NCI-H526 treated with DMSO at 0.1 percent for 48 hours (cell line): ENCODE results near the gene ACSBG1.
"Not testable (repeated sequence)": the region's sequence is repeated elsewhere in the genome, so short reads cannot be mapped to it uniquely, and the experiment has no call there.

Experiments
- DNase-seq: peaks from one replicate; lab custom pipeline; 2025; lab: John Stamatoyannopoulos, UW

Gene ACSBG1

DNA sequence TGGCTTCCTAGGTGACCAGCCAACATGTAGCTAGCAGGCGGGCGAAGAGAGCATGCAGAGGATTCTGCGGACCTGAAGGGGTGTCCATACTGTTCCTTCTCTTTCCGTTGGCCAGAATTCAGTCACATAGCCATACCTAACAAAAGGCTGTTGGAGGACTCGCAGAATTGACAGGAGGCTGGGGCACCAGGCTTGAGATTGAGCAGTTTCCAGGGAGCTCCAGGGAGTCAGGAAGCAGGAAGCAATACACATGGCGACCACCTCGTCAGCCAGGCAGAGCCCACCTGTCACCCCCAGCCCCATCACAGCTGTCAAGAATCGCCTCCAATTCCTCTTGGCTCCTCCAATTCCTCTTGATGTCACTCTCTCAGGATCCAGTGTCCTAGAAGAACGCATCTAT, 16.8 kb upstream of the ACSBG1 start:
- no peak for DNase-seq

DNA sequence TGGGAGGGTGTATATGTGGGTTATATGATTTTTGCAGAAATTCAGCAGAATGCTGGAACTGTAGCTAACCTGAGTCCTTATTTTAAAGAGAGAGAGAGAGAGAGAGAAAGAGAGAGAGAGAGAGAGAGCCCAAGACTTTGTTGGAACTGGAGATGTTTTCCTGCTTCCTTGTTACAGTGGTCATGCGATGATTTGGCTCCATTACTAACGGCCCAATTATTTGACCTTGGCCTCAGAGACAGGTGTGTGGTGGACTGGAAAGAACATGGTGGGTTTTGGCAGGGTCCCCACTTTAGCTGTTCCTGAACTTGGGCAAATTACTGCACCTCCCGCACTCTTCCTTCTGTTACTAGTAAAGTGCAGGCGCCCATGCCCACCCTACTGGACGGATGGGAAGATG, 14.8 kb upstream of the ACSBG1 start:
- DNase-seq: no peak

DNA sequence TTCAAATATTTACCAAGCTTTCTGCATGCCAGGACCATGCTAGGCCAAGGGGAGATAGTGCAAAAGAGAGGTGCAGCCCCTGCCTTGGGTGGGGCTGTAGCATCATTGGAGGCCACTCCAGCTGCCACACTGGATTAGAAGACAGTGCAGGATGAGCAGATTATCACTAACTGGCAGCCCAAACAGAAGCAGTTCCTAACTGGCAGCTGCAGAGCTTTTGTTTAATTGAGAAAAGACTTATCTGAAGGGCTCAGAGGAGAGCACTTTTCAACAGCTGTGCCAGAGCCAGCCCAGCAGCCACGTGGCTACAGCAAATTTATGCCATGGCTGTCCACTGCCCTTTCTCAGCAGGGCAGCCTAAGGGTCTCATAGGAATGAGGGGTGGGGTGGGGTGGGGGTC, 13.5 kb upstream of the ACSBG1 start:
- DNase-seq: no peak

DNA sequence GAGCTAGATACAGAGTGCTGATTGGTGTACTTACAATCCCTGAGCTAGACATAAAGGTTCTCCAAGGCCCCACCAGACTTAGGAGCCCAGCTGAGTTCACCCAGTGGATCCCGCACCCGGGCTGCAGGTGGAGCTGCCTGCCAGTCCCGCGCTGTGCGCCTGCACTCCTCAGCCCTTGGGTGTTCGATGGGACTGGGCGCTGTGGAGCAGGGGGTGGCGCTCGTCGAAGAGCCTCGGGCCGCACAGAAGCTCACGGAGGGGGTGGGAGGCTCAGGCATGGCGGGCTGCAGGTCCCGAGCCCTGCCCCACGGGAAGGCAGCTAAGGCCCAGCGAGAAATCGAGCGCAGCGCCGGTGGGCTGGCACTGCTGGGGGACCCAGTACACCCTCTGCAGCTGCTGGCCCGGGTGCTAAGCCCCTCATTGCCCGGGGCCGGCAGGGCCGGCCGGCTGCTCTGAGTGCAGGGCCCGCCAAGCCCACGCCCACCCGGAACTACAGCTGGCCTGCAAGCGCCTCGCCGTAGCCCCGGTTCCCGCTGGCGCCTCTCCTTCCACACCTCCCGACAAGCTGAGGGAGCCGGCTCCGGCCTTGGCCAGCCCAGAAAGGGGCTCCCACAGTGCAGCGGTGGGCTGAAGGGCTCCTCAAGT, 11.7 kb upstream of the ACSBG1 start:
- DNase-seq: not testable (repeated sequence)

DNA sequence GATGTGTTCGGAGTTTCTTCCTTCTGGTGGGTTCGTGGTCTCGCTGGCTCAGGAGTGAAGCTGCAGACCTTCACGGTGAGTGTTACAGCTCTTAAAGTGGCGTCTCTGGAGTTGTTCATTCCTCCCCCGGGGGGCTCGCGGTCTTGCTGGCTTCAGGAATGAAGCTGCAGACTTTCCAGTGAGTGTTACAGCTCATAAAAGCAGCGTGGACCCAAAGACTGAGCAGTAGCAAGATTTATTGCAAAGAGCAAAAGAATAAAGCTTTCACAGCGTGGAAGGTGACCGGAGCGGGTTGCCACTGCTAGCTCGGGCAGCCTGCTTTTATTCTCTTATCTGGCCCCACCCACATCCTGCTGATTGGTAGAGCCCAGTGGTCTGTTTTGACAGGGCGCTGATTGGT, 11.0 kb upstream of the ACSBG1 start:
- DNase-seq: not testable (repeated sequence)

DNA sequence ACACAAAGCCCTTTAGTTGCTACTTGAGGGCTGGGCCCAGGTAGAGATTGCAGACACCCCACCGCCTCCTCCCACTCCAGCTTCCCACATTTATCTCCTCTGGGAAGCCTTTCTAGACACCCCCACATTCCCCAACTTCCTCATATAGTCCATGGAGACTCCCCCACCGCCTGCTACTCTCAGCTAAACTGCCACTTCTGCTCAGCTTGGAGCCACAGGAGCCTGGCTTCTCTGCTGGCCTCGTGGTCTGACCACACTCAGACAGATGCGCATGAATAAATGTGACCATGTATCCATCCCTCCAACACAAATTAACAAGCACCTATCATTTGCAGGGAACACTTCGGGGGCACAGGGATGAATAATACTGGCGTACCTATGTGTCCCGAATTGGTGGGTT, 10.5 kb upstream of the ACSBG1 start:
- no peak for DNase-seq

DNA sequence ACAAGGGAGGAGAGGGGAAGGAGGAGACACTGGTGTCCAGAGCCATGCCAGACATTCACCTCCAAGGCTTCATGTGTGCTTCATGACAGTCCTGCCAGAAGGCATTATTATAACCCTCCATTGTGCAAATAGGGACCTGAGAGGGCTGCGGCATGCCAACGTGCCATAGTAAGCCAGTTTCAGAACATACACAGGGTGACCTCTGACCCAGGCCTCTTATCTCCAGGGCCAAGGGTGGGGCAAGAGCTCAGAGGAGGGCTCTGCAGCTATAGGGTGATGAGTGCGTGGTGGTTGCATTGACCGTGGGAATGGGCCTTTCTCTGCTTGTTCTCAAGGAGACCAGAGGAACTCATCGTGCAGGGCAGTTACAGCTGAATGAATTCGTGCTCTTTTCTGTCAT, 9.7 kb upstream of the ACSBG1 start:
- DNase-seq: no peak

DNA sequence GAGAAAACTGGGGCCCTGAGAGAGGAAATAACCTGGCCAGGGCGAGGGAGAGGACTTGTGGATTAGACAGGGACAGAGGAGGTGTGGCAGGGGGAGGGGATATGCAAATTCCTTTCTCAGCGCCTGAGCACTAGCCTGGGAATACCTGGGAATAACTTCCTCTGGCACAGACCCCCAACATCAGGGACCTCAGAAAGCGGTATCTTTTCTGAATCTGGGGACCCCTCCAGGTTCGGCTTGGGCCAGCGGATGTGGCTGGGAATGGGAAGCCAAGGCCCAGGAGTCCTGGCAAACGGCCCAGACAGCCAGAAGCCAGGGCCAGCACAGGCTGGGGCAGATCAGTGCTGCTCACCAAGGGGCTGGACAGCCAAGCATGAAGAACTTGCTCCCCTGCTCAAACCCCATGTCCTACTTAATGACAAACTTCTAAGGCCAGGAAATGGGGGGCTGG, 9.2 kb upstream of the ACSBG1 start:
- no peak for DNase-seq

DNA sequence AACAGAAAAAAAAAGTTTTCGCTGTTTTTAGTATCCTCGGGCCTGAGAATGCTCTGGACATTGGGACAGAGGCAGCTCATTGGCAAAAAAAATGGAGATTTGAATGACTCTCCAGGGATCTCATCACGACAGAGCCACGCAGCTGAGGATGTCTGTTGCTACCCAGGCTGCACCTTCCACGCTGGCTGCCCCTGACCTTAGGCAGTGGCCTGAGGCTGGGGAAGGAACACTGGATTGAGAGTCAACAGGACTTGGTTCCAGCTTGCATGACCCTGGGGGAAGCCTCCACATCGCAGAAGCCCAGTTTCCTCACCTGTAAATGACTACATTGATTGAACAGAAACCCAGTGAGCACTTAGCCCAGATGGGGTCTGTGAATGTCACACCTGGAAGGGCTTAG, 8.7 kb upstream of the ACSBG1 start:
- no peak for DNase-seq

DNA sequence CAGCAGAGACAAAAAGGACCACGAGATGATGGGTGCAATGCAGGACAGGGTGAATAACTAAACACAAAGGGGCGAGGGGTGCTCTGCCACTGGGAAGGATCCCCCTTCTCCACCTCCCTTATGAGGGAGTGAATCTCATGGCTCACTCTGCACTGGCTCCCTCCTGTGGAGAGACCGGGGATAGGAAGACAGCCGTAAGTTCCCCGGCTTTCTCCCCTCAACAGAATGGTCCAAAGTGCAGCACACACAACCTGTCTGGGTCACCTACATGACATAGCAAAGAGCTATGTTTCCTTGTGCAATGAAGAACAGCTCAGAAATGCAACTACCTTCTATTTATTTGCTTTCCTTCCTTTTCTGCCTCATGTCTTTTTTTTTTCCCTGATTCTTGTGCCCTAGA, 7.8 kb upstream of the ACSBG1 start:
- no peak for DNase-seq

DNA sequence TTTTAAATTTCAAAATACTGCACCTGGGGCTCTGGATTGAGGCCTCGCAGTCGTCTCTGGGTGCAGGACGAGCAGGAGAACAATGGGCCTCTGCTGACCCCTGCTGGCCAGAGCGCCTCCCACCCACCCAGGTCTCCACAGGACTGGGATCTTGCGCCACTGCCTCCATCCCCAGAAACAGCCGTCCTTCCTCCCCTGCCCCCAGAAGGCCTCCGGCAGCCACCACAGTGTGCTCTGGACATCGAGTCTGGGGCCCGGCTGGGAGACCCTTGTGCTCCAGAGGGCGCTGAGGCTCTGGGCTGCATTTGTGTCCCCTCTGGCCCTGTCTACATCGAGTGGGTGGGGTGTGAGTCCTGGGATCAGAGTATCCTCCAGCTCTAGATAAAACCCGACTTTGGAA, 6.7 kb upstream of the ACSBG1 start:
- DNase-seq: peak; percentile 11

DNA sequence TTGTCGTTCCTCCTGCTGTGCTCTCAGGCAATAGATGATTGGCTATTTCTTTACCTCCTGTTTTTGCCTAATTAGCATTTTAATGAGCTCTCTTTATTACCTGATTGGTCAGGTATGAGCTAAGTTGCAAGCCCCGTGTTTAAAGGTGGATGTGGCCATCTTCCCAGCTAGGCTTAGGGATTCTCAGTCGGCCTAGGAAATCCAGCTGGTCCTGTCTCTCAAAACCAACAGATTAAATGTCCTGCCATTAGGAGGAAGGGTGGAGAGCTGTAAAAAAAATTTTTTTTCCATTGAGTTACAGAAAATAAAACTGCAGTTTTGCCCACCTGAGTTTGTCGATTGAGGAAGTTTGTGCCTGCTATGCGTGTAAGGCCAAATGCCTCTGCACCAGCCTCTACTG, 5.4 kb upstream of the ACSBG1 start:
- no peak for DNase-seq

DNA sequence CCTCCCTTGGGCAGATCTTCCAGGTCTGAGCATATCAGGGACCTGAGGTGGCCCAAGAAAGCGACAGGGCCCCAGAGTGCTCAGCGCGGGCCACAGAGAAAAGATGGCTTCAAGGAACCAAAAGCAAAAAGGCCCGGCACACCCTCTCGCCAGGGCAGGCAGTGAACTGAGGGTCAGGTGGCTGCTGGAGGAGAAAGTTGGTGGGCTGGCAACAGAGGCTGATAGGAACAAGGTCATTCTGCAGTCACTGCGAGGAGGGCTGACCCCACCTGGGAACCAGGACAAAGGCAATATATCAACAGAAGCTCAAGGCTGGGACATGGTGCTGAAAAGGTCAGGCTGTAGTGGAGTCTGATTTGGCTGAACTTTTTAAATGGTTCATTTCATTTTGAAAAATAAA, 2.8 kb upstream of the ACSBG1 start:
- no peak for DNase-seq

DNA sequence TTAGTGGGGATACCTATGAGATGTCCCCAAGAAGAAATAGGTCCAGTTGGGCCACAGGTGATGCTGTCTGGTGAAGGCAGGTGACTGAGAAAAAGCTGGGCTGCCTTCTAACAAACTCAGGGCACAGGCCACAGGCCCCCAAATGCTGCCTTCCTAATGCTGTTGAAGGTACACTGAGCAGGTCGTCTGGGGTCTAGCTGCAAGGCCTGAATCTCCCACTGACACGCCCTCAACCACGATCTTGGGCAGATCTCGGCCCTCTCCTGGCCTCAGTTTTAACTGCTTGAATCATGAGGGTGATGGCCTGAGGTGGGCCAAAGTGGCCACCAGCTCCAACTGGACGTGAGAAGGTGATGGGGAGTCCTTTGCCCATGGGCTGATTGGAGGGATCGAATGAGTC, 2.1 kb upstream of the ACSBG1 start:
- no peak for DNase-seq

DNA sequence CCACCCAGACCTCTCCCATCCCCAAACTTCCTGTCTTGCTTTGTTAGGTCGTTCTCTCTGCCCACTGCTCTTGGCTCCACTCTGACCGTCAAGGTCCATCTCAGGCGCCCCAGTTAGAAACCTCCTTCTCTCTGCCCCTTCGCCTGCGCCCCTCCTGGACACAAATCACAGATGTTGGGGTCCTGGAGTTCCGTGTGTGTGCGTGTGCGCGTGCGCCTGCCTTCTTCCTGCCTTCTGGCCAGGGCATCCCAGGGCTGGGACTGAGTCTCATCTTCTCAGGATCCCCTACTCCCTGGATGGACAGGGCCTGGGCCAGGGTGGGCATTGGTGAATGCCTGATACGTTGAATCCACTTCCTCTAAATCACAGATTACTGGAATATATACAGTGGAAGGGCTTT, 869 bp downstream of the ACSBG1 start:
- no peak for DNase-seq

DNA sequence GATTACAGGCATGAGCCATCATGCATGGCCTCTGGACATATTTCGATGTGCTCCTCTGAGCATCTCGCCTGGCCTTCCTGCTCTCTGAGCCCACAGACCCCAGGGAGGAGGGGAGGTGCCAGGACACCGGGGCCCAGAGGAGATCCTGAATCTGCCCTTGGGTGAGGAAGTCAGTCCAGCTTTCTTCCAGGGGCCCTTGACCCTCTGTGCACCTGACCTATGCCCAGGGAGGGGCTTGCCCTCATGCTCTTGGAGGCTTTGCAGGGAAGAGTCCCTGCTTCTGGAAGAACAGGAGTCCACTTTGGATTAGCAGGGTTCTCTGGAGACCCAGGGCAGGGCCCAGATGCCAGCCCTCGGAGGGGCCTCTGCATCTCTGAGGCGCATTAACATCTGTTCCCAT, 1.4 kb downstream of the ACSBG1 start:
- DNase-seq: no peak

DNA sequence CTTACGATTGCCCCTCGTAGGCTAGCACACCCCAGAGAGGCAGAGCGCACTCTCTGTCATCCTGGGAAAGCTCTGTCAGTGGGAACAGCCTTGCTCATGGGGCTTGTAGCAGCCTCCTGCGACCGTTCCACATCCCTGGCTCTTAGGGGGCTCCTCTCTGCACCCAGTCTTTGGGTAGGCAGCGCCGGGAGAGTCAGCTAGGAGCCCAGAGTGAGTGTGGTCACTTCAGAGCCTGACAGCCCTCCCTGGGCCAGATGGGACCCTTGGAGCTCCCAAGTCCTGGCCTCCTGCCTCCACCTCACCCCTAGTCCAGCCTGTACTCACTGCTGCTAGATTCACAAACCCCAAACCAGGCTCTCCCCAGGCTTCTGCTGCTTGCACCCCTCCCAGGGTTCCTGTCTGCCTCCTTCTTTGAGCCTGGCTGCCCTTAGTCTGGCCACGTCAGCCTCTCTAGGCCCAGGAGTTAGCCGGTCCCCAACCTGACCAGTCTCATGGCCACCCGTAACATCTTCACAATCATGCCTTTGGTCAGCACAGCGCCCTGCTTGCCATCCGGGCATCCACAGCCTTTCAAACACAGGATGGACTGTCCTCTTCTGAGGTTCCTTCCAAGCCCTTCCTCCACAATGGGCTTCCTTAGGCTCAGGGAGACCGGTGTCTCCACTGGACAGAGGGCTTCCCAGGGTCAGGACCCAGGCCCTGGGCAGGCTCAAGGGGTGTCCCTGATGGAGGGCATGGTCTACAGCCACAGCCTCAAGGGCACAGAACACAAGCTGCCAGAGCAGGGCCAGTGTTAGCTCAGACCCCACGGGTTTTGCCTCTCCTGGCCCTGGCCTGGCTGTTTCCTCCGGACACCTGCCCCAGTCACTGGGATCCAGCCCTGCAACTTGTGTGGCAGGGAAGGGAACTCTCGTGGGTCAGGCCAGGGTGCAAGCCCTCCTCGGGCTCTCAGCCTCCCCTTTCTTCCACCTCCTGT, 4.6 kb downstream of the ACSBG1 start:
- DNase-seq: no peak

DNA sequence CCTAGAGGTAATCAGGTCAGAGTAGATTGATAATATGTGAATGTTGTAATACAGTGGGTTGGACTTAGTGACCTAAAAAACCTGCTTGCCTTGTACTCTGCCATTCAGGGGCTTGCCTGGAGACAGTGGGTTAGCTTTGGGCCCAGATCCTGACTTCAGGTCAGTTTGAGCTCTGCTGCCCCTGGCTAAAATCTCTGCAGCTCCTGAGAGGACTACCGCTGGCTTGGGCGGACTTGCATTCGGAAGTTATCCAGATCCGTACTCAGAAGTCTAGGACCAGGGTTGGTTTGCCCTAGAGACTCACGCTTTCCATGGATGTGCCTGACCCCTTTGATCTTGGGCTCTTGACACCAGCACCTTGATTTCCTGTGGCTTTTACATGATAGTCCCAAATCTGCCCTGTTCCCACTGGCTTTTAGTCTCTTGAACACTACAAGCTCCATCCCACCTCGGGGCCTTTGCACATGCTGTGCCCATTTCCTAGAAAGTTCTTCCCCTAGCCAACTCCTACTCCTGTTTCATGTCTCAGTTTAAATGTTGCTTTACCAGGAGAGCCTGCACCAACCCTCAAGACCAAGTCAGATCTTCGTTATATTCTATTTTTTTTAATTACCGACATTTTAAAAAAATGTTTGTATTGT, 5.9 kb downstream of the ACSBG1 start:
- DNase-seq: no peak

DNA sequence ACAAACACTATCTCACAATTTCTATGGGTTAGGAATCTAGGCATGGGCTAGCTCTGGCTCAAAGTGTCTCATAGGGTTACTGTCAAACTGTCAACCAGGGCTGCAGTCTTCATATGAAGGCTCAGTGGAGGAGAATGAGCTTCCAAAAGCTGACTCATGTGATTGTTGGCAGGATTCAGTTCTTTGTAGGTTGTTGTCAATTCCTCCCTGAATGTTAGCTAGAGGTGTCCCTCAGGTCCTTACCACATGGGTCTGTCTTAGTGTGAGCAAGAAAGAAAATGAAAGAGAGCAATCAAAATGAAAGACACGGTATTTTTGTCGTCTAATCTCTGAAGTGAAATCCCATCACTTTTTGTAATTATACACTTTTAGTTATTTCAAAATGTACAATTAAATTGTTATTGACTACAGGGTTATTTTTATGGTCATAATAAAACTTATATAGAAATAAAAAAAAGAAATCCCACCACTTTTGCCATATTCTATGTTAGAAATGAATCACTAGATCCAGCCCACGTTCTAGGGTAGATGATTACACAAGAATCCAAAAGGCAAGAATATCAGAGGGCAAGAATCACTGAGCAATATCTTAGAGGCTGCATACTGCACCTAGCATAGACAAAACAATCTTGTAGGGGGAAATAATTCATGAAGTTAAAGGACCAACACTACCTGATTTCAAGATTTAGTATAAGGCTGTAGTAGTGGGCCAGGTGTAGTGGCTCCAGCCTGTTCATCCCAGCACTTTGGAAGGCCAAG, 8.4 kb downstream of the ACSBG1 start:
- DNase-seq: no peak

DNA sequence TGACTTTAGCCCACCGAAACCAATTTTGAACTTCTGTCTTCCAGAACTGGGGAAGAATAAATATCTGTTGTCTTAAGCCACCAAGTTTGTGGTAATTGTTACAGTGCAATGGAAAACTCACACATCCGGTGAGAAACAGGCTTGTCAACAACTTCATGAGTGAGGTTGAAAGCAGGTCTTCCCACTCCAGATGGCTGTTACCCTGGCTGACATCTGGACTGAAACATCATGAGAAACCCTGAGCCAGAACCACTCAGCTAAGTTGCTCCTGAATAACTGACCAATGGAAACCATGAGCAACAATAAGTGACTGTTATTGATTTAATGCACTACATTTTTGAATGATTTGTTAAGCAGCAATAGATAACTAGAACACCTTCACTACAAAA, 10.3 kb downstream of the ACSBG1 start:
- no peak for DNase-seq

DNA sequence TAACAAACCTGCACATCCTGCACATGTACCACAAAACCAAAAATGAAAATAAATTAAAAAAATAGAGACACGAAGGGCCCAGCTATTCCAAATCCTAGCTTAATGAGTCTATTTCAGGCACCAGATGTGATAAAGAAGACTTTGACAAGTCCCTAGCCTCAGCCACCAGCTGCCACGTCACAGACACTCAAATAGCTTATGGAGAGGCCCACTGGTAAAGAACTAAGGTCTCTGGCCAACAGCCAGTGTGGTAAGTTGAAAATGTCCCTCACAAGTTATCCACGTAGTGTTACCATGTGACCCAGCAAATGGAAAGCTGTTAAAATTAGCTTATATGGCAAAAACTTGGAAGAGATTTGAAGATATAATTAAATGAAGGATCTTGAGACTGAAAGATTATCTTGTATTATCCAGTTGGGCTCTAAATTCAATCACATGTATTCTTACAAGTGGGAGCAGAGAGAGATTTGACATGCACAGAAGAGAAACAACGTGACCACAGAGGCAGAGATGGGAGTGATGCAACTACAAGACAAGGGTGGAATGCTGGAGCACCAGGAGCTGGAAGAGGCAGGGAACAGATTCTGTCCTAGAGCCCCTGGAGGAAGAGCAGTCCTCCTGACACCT, 10.9 kb downstream of the ACSBG1 start:
- no peak for DNase-seq
